Esophagus muscularis mucosa (tissue), 4 donors: Measurements from ENCODE around the gene SIDT2. TPM values are rescaled to one million over a fixed set of nuclear protein-coding genes. Genes with fewer than 3 reads are reported as not detected.

Source experiments
- DNase-seq: peaks from one replicate; pipeline ENCODE4 v3.0.0-alpha.2; 2017; ENCODE audit errors: extremely low spot score
- H3K27ac ChIP-seq, 4 donors: fragments of 200-600 bp; sonication (generic); replicated peaks in 1 of 4; 1 replicate in 3 of 4; 2 replicates in 1 of 4; pipeline ENCODE4 v1.5.1; 2016 to 2019; ENCODE audit warnings: mild to moderate bottlenecking in 1 of 4
- H3K27me3 ChIP-seq, 4 donors: fragments of 200-600 bp; sonication (generic); one replicate each; pipeline versions ENCODE4 v1.5.1 to v1.6.0; 2016 to 2019
- H3K36me3 ChIP-seq, 4 donors: fragments of 200-600 bp; sonication (generic); one replicate each; pipeline ENCODE4 v1.5.1; 2016 to 2019
- H3K4me1 ChIP-seq, 4 donors: fragments of 200-600 bp; sonication (generic); one replicate each; pipeline ENCODE4 v1.5.1; 2016 to 2019
- H3K4me3 ChIP-seq, 4 donors: fragments of 200-600 bp; sonication (generic); 1 replicate in 2 of 4; 2 replicates in 2 of 4; pipeline ENCODE4 v1.5.1; 2016 to 2019; ENCODE audit warnings: mild to moderate bottlenecking in 4 of 4, moderate library complexity in 1 of 4
- H3K9me3 ChIP-seq, 4 donors: fragments of 200-600 bp; sonication (generic); 1 replicate in 3 of 4; 2 replicates in 1 of 4; pipeline ENCODE4 v1.5.1; 2016 to 2019
- EP300 ChIP-seq: sonication (generic); formaldehyde crosslinking; IDR thresholded peaks from one replicate; pipeline ENCODE4 v1.6.1; 2017; ENCODE audit warnings: antibody characterized with exemption
- POLR2A ChIP-seq: fragments of 450-650 bp; IDR thresholded peaks from one replicate; pipeline ENCODE4 v1.6.1; 2017; ENCODE audit warnings: antibody characterized with exemption, moderate library complexity, mild to moderate bottlenecking, low read depth
- POLR2AphosphoS5 ChIP-seq, 2 donors: sonication (generic); formaldehyde crosslinking; IDR thresholded peaks; one replicate each; pipeline ENCODE4 v1.6.1; 2017; ENCODE audit warnings: antibody characterized with exemption in 2 of 2
- WGBS: methylation state at CpG from one replicate; pipeline ENCODE4 v1.1.5; 2018; 5-methylcytosine and 5-hydroxymethylcytosine counted together
- intact Hi-C: fragments of 100-400 bp; cut with DNase I; formaldehyde crosslinking; loops from one replicate; pipeline ENCODE4 v1.15.1; 2023
- total RNA-seq, 4 donors: library from RNA; depleted of rRNA; stranded (reverse); fragments of >200 nt; gene quantifications; one replicate each; pipeline versions ENCODE4 v1.1.0 to v1.2.1, GENCODE V29; 2016
- TF ChIP-seq, protein P1 (sequence below), 3 experiments: fragments of 200-600 bp in 2 of 3; fragments of 450-650 bp in 1 of 3; sonication (generic) in 2 of 3; IDR thresholded peaks; one replicate each; pipeline ENCODE4 v1.5.1; 2017 to 2019; ENCODE audit warnings: antibody characterized with exemption in 3 of 3, mild to moderate bottlenecking in 2 of 3, moderate library complexity in 1 of 3

SIDT2 gene
- total RNA-seq, 4 donors from 2014 or later: 26.5 to 34.1 (median 29.3) TPM

DNA sequence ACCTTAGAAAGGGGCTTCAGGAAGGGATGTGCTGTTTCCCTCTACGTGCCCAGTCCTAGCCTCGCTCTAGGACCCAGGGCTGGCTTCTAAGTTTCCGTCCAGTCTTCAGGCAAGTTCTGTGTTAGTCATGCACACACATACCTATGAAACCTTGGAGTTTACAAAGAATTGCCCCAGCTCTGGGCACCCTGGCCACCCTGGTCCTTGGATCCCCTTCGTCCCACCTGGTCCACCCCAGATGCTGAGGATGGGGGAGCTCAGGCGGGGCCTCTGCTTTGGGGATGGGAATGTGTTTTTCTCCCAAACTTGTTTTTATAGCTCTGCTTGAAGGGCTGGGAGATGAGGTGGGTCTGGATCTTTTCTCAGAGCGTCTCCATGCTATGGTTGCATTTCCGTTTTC lies 18.5 kb downstream of the SIDT2 start:
- Histone ChIP-seq H3K36me3 (peaks cover 21 to 55% (median 47%) of the 10 kb centered on the region in 4 donors), H3K4me3 (no peak overlapping the region), H3K9me3 (no peaks in the 10 kb centered on the region), H3K27me3 (no peaks in the 10 kb centered on the region), H3K4me1 (peaks cover 17 to 38% (median 35%) of the 10 kb centered on the region in 4 donors), H3K27ac (peak overlapping the region; percentile 94 to 97 (median 96))
- intact Hi-C loops: no loop called here
- DNase-seq: no peak
- TF ChIP-seq POLR2AphosphoS5 (IDR thresholded peaks at IDR 0.05): no peak
- 76% methylated on average over 7 of the region's 7 CpGs for WGBS

DNA sequence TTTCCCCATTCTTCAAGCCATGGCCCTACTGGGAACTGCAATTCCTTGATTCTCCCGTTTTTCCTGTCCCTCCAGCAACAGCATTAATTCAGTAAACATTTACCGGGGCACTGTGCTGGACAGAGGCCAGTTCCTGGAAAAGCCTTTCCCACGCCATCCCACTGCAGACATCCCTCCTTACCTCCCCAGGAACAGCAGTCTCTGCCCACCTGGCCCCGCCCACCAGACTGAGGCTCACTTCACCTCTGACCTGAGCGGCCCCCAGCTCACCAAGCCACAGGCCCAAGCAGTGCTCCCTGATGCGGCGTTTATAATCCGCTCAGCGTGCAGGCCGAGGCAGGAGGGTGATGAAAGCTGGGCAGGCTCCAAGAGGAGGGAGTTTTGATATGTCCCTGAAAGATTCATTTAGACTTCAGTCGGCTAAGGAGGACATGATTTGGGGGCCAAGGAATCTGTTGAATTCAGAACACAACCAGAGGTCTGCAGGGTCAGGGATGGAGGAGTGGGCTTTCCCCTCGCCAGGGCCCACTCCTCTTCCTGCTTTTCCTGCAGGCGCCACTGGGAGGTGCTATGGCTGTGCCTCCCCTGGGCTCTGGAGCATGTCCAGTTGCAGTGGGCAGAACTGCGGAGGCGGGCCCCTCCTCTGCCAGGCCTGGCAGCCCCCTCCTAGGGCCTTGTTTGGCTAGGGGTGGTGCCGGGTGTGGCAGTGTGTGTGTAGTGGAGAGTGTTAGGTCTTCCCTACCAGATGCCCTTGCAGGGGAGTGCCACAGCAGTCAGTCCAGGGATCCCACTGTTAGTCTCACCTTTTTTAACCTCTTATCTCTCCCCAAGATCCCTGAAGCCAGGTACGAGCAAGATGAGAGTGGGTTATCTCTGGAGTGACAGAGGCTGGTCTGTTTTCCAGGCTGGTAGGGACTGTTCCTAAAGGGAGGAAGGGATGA lies 19.2 kb downstream of the SIDT2 start:
- intact Hi-C loops: loop anchor here (2.0 kb wide), 1 partner anchor 27 kb away; no protein-coding TSS in a partner anchor
- peaks cover 17 to 43% (median 40%) of the 10 kb centered on the region in 4 donors for H3K4me1 ChIP-seq
- H3K27ac ChIP-seq: peak overlapping the region; percentile 94 to 97 (median 96)
- H3K27me3 ChIP-seq: no peaks in the 10 kb centered on the region
- DNase-seq: no peak
- H3K9me3 ChIP-seq: no peaks in the 10 kb centered on the region
- peak overlapping the region; percentile 66 to 88 (median 78) for H3K4me3 ChIP-seq
- TF ChIP-seq, protein P1, sequence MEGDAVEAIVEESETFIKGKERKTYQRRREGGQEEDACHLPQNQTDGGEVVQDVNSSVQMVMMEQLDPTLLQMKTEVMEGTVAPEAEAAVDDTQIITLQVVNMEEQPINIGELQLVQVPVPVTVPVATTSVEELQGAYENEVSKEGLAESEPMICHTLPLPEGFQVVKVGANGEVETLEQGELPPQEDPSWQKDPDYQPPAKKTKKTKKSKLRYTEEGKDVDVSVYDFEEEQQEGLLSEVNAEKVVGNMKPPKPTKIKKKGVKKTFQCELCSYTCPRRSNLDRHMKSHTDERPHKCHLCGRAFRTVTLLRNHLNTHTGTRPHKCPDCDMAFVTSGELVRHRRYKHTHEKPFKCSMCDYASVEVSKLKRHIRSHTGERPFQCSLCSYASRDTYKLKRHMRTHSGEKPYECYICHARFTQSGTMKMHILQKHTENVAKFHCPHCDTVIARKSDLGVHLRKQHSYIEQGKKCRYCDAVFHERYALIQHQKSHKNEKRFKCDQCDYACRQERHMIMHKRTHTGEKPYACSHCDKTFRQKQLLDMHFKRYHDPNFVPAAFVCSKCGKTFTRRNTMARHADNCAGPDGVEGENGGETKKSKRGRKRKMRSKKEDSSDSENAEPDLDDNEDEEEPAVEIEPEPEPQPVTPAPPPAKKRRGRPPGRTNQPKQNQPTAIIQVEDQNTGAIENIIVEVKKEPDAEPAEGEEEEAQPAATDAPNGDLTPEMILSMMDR (IDR thresholded peaks at IDR 0.05): peak; percentile 78 to 93 (median 89)
- TF ChIP-seq POLR2A: peak; percentile 27
- TF ChIP-seq EP300: no peak
- TF ChIP-seq POLR2AphosphoS5 (IDR thresholded peaks at IDR 0.05): peak; percentile 85 to 98
- 63% methylated on average over 7 of the region's 17 CpGs for WGBS
- peaks cover 15 to 55% (median 43%) of the 10 kb centered on the region in 4 donors for H3K36me3 ChIP-seq

DNA sequence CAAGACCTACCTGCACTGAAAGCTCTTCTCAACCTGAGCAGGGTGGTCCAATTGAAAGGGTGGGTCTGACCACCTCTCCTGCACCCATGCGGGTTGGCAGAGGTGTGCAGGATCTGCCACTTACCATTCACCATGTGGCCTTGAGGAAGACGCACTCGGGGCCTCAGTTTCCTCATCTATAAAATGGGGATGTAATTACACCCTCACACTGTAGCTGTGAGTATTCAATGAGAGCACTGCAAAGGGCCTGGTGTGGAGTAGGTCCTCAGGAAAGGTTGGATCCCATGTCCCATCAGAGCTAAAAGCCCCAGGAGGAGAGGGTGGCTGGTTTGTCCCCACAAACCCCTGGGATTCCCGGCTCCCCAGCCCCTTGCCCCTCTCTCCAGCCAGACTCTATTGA lies 20.1 kb downstream of the SIDT2 start:
- H3K27ac ChIP-seq: peak overlapping the region; percentile 94 to 97 (median 96)
- peaks cover 17 to 52% (median 40%) of the 10 kb centered on the region in 4 donors for H3K4me1 ChIP-seq
- peaks cover 12 to 55% (median 41%) of the 10 kb centered on the region in 4 donors for H3K36me3 ChIP-seq
- 0% methylated on average over 1 of the region's 4 CpGs for WGBS
- H3K9me3 ChIP-seq: no peaks in the 10 kb centered on the region
- intact Hi-C loops: loop anchor here (2.0 kb wide), 1 partner anchor 26 kb away; no protein-coding TSS in a partner anchor
- no peaks in the 10 kb centered on the region for H3K27me3 ChIP-seq
- DNase-seq: no peak
- H3K4me3 ChIP-seq: peak overlapping the region; percentile 66 to 88 (median 78)
- TF ChIP-seq POLR2A: no peak
- TF ChIP-seq, protein P1 (IDR thresholded peaks at IDR 0.05): no peak
- no peak for TF ChIP-seq EP300

DNA sequence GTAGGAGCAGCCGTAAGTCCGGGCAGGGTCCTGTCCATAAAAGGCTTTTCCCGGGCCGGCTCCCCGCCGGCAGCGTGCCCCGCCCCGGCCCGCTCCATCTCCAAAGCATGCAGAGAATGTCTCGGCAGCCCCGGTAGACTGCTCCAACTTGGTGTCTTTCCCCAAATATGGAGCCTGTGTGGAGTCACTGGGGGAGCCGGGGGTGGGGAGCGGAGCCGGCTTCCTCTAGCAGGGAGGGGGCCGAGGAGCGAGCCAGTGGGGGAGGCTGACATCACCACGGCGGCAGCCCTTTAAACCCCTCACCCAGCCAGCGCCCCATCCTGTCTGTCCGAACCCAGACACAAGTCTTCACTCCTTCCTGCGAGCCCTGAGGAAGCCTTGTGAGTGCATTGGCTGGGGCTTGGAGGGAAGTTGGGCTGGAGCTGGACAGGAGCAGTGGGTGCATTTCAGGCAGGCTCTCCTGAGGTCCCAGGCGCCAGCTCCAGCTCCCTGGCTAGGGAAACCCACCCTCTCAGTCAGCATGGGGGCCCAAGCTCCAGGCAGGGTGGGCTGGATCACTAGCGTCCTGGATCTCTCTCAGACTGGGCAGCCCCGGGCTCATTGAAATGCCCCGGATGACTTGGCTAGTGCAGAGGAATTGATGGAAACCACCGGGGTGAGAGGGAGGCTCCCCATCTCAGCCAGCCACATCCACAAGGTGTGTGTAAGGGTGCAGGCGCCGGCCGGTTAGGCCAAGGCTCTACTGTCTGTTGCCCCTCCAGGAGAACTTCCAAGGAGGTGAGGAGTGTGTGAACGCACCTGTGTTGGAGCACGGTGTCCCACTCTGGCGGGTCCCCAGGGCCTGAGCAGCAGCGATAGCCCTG lies 20.7 kb downstream of the SIDT2 start, which contains the start of gene TAGLN:
TAGLN (plus strand) TSS at position 318 of the 863 bp plus-strand sequence. CDS start 3,644 bp downstream, outside the sequence.
- no peak for DNase-seq
- no peaks in the 10 kb centered on the region for H3K27me3 ChIP-seq
- H3K27ac ChIP-seq: peak within 1 kb of the TSS; percentile 94 to 97 (median 96)
- intact Hi-C loops: loop anchor here (2.0 kb wide), 1 partner anchor 26 kb away; no protein-coding TSS in a partner anchor
- no peaks in the 10 kb centered on the region for H3K9me3 ChIP-seq
- peaks cover 22 to 58% (median 41%) of the 10 kb centered on the region in 4 donors for H3K4me1 ChIP-seq
- 21% methylated on average over 19 of the region's 34 CpGs for WGBS
- no peak for TF ChIP-seq EP300
- TF ChIP-seq, protein P1 (IDR thresholded peaks at IDR 0.05): no peak
- TF ChIP-seq POLR2AphosphoS5 (IDR thresholded peaks at IDR 0.05): peak; percentile 86 to 99
- peak; percentile 55 for TF ChIP-seq POLR2A
- peak within 1 kb of the TSS; percentile 66 to 88 (median 78) for H3K4me3 ChIP-seq
- H3K36me3 ChIP-seq: peaks cover 14 to 55% (median 41%) of the 10 kb centered on the region in 4 donors
